Measurements from ENCODE around the gene TEFM.

Gene TEFM

DNA sequence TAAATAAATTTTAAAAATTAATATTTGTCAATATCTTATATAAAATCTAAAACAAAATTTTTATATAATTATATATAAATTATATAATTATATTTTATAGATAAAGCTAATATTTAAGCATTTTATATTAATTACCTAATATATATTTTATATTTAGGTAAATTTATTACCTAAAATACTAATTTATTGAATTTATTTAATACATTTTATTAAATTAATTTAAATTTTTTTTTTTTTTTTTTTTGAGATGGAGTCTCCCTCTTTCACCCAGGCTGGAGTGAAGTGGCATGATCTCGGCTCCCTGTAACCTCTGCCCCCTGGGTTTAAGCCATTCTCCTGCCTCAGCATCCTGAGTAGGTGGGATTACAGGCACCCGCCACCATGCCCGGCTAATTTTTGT is 51.9 kb downstream of the TEFM start:
- H3K9ac ChIP-seq (ENCODE audit: low read length): no peak overlapping the region
- no peaks in the 10 kb centered on the region for H3K9me3 ChIP-seq (ENCODE audit: insufficient read depth, low read length)
- no peak overlapping the region for H2AFZ ChIP-seq (ENCODE audit: low read depth, low read length, severe bottlenecking)
- no peak overlapping the region for H3K4me3 ChIP-seq (ENCODE audit: insufficient read depth, low read length, poor library complexity, severe bottlenecking)
- H3K4me2 ChIP-seq (ENCODE audit: low read depth, low read length, poor library complexity, severe bottlenecking): no peak overlapping the region
- H3K27ac ChIP-seq (ENCODE audit: low read depth, low read length): no peak overlapping the region
- TF ChIP-seq, protein P1, sequence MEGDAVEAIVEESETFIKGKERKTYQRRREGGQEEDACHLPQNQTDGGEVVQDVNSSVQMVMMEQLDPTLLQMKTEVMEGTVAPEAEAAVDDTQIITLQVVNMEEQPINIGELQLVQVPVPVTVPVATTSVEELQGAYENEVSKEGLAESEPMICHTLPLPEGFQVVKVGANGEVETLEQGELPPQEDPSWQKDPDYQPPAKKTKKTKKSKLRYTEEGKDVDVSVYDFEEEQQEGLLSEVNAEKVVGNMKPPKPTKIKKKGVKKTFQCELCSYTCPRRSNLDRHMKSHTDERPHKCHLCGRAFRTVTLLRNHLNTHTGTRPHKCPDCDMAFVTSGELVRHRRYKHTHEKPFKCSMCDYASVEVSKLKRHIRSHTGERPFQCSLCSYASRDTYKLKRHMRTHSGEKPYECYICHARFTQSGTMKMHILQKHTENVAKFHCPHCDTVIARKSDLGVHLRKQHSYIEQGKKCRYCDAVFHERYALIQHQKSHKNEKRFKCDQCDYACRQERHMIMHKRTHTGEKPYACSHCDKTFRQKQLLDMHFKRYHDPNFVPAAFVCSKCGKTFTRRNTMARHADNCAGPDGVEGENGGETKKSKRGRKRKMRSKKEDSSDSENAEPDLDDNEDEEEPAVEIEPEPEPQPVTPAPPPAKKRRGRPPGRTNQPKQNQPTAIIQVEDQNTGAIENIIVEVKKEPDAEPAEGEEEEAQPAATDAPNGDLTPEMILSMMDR (IDR thresholded peaks at IDR 0.05; ENCODE audit: insufficient read depth, low read length, poor library complexity, severe bottlenecking): no peak
- no peak for TF ChIP-seq EZH2phosphoT487 (conservative IDR thresholded peaks at IDR 0.05; ENCODE audit: low read length)
- no peaks in the 10 kb centered on the region for H3K27me3 ChIP-seq (ENCODE audit: low read length)
- no peaks in the 10 kb centered on the region; the same call in 1 of the 2 replicates for H3F3A ChIP-seq (ENCODE audit: insufficient read depth)
- no peaks in the 10 kb centered on the region for H4K20me1 ChIP-seq (ENCODE audit: low read depth, low read length)
- H3K79me2 ChIP-seq (ENCODE audit: insufficient read depth, low read length): no peaks in the 10 kb centered on the region
- no peaks in the 10 kb centered on the region for H3K9me2 ChIP-seq (replicated peaks; ENCODE audit: insufficient read depth, low read length)
- peaks cover 55% of the 10 kb centered on the region for H3K36me3 ChIP-seq (ENCODE audit: low read length)

Measured in SU-DHL-6 (cell line).